ENCODE data around the gene IRF2. TPM values are rescaled to one million over a fixed set of nuclear protein-coding genes. Genes with fewer than 3 reads are reported as not detected.

The IRF2 gene
- total and polyA plus RNA-seq, 2 of the 8 experiments (the other 6 are each of a cell fraction or from before 2014, with no cell fraction given), result 13.8 to 17.0 TPM

- Histone ChIP-seq H3K23ac (ENCODE audit: insufficient read length) (no peak overlapping the region), H3K18ac (ENCODE audit: extremely low read depth, low read length) (no peak overlapping the region), H4K5ac (ENCODE audit: insufficient read length, low read depth, low read length) (no peak overlapping the region), H2BK120ac (replicated peaks; ENCODE audit: low read depth, low read length) (no peak overlapping the region), H2BK20ac (ENCODE audit: low read length) (no peak overlapping the region), H3K27ac (ENCODE audit: low read depth, low read length) (no peak overlapping the region), H4K8ac (ENCODE audit: extremely low read depth, insufficient read depth, low read length) (no peak overlapping the region), H3K4me2 (ENCODE audit: insufficient read depth in 1 of 2, low read depth in 2 of 2, low read length in 2 of 2) (no peak overlapping the region), H3K23me2 (ENCODE audit: low read depth, low read length) (no peaks in the 10 kb centered on the region), H3K27me3 (replicated peaks in 1 of 4; ENCODE audit: control insufficient read depth in 3 of 4, extremely low read depth in 1 of 4, insufficient read depth in 3 of 4, low read length in 3 of 4) (no peaks in the 10 kb centered on the region), H2BK15ac (ENCODE audit: low read length) (no peak overlapping the region), H3K79me1 (ENCODE audit: low read depth, low read length) (no peaks in the 10 kb centered on the region), H4K20me1 (replicated peaks in 1 of 2; ENCODE audit: control insufficient read depth in 1 of 2, insufficient read depth in 2 of 2, low read length in 2 of 2) (no peaks in the 10 kb centered on the region), H3K56ac (replicated peaks; ENCODE audit: insufficient read length, low read depth, low read length) (no peak overlapping the region), H3K4me1 (replicated peaks in 1 of 4; ENCODE audit: control insufficient read depth in 3 of 4, insufficient read depth in 4 of 4, low read length in 3 of 4) (peaks cover 8 to 21% (median 13%) of the 10 kb centered on the region in 4 experiments), H3K4me3 (ENCODE audit: extremely low read depth in 1 of 4, insufficient read depth in 2 of 4, low read depth in 3 of 4, low read length in 4 of 4) (no peak overlapping the region), H2BK12ac (ENCODE audit: low read depth, low read length) (no peak overlapping the region), H2AK5ac (ENCODE audit: low read depth, low read length) (no peak overlapping the region), H2AFZ (ENCODE audit: low read length) (no peak overlapping the region), H4K91ac (replicated peaks; ENCODE audit: insufficient read length, low read length) (no peak overlapping the region), H2BK5ac (ENCODE audit: low read depth, low read length) (no peak overlapping the region), H3K14ac (ENCODE audit: insufficient read length) (no peak overlapping the region), H3K9me3 (ENCODE audit: insufficient read depth in 2 of 2, low read depth in 1 of 2, low read length in 1 of 2) (no peaks in the 10 kb centered on the region), H3K36me3 (ENCODE audit: control insufficient read depth in 2 of 4, insufficient read depth in 4 of 4, low read length in 3 of 4) (peaks cover 0 to 16% (median 3%) of the 10 kb centered on the region in 4 experiments; a peak in 4 of 8 replicates), H3K4ac (replicated peaks; ENCODE audit: insufficient read length, low read depth, low read length) (no peak overlapping the region), H3K79me2 (ENCODE audit: control insufficient read depth in 1 of 2, insufficient read depth in 2 of 2, low read length in 2 of 2) (no peaks in the 10 kb centered on the region), H3K9ac (replicated peaks in 1 of 4; ENCODE audit: extremely low read depth in 1 of 4, low read depth in 3 of 4, low read length in 3 of 4) (no peak overlapping the region)
- POLR2A ChIA-PET (ENCODE audit: partially characterized antibody), result no interaction called here
- FAIRE-seq, result no peak
- 86% methylated on average over 6 of the region's 6 CpGs; no CpG with 5 or more reads in 1 of the 2 experiments for whole genome bisulfite sequencing, 2 experiments (ENCODE audit: extremely low coverage in 1 of 2, insufficient coverage in 1 of 2, insufficient read length in 1 of 2, insufficient replicate concordance in 2 of 2, low coverage in 1 of 2, low lambda C conversion rate in 2 of 2, missing lambda C conversion rate in 1 of 2)
- no peak for DNase-seq (ENCODE audit: low read depth in 1 of 2, low spot score in 2 of 2)
- CTCF ChIA-PET (ENCODE audit: partially characterized antibody), result no interaction called here
- no peak for TF ChIP-seq EGR1 (IDR thresholded peaks at IDR 0.05; ENCODE audit: borderline replicate concordance, low read depth, low read length)
- TF ChIP-seq MAX (IDR thresholded peaks at IDR 0.05), result no peak
- TF ChIP-seq MAFK (IDR thresholded peaks at IDR 0.05; ENCODE audit: low read depth, low read length), result no peak
- TF ChIP-seq CHD1 (IDR thresholded peaks at IDR 0.05; ENCODE audit: low read depth, low read length), result no peak
Measured at GRCh38 chr4:184397516-184398163, 76.7 kb downstream of the IRF2 start.
